ENCODE measurements around the gene TMEM232.

TMEM232 gene

GRCh38 chr5:110594866-110595265 is 131.6 kb downstream of the TMEM232 start:
- DNase-seq (ENCODE audit: extremely low read depth, low read depth) = no peak
- TF ChIP-seq CTCF (IDR thresholded peaks at IDR 0.05; ENCODE audit: low read depth, low read length, missing control alignments) = no peak
- no peak overlapping the region for H3K4me3 ChIP-seq (replicated peaks; ENCODE audit: low read depth, low read length)

GRCh38 chr5:110590187-110590586 is 136.3 kb downstream of the TMEM232 start:
- H3K4me3 ChIP-seq (replicated peaks; ENCODE audit: low read depth, low read length) = no peak overlapping the region
- no peak for TF ChIP-seq CTCF (IDR thresholded peaks at IDR 0.05; ENCODE audit: low read depth, low read length, missing control alignments)
- DNase-seq (ENCODE audit: extremely low read depth, low read depth) = peak; percentile 2

- no peak for DNase-seq (ENCODE audit: extremely low read depth, low read depth)
- no peak overlapping the region for H3K4me3 ChIP-seq (replicated peaks; ENCODE audit: low read depth, low read length)
- TF ChIP-seq CTCF (IDR thresholded peaks at IDR 0.05; ENCODE audit: low read depth, low read length, missing control alignments) = no peak
Measured at GRCh38 chr5:110588286-110588980, 138.0 kb downstream of the TMEM232 start.

DNA sequence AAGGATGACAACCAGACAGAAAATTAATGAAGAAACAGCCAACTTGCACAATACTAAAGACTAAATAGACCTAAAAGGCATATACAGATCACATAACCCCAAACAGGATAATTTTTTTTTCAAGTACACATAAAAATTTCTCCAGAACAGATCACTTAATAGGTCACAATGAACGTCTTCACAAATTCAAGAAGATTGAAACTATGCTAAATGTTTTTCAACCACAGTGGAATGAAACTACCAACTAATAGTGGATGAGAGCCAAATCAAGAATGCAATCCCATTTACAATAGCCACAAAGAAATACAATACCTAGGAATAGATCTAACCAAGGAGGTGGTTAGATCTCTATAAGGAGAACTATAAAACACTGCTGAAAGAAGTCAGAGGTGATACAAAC is 145.8 kb downstream of the TMEM232 start:
- no peak for DNase-seq (ENCODE audit: extremely low read depth, low read depth)
- no peak for TF ChIP-seq CTCF (IDR thresholded peaks at IDR 0.05; ENCODE audit: low read depth, low read length, missing control alignments)
- no peak overlapping the region for H3K4me3 ChIP-seq (replicated peaks; ENCODE audit: low read depth, low read length)

DNA sequence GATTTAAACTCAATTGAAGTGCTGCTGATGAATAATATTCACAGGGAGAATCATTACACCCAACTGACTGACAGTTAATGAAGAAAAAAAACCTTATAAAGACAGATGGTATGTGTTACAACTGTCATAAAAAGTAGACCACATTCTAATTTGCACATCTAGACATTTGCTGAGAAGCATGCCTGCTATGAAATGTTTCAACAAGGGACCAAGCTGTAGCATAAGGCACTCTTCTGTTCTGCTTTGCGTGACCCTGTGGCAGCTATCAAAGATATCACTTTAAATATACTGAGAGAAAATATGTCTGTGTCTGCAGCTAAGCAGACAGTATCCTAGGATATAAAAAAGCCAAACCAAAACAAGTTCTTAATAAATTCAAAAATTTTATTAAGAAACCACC is 153.7 kb downstream of the TMEM232 start:
- no peak for TF ChIP-seq CTCF (IDR thresholded peaks at IDR 0.05; ENCODE audit: low read depth, low read length, missing control alignments)
- no peak for DNase-seq (ENCODE audit: extremely low read depth, low read depth)
- H3K4me3 ChIP-seq (replicated peaks; ENCODE audit: low read depth, low read length) = no peak overlapping the region

DNA sequence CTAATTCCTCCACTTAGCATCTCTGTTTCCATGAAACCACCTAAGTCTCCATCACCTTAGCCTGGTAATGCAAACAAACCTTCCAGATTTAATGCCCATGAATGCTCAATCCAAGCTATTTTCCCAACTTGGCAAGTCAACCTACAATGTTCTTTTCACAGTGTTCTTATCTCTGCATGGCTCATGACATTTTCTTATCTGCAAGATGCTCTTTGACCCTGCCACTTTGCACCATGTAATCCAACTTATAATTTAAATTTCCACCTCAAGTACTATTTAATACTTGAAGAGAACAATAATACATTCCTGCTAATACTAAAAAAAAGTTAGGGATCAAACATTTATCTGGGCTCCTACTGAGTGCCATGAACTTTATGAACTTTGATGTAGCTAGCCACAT is 164.3 kb downstream of the TMEM232 start:
- no peak for DNase-seq (ENCODE audit: extremely low read depth, low read depth)
- no peak overlapping the region for H3K4me3 ChIP-seq (replicated peaks; ENCODE audit: low read depth, low read length)
- no peak for TF ChIP-seq CTCF (IDR thresholded peaks at IDR 0.05; ENCODE audit: low read depth, low read length, missing control alignments)

DNA sequence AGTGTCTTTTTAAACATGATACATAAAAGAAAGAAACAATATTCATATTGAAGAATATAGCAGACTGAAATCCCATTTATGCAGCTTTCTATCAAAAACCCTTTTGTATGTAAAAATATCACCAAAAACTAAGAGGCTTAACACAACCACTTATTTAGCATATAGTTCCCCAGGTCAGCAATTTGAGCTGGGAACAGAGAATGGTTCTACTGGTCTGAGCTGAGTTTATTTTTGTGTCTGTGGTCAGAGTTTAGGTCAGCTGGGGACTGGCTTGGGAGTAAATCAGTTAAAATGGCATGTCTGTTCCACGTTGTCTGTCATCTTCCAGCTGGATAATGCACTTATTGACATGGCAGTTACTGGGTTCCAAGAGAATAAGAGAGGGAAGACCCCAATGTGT is 165.0 kb downstream of the TMEM232 start:
- no peak overlapping the region for H3K4me3 ChIP-seq (replicated peaks; ENCODE audit: low read depth, low read length)
- no peak for TF ChIP-seq CTCF (IDR thresholded peaks at IDR 0.05; ENCODE audit: low read depth, low read length, missing control alignments)
- no peak for DNase-seq (ENCODE audit: extremely low read depth, low read depth)
